GF-D8 (cell line): ENCODE data around the gene TTC24.

Source experiments
- DNase-seq: peaks from one replicate; lab custom pipeline; 2025; lab: John Stamatoyannopoulos, UW

Gene TTC24

DNA sequence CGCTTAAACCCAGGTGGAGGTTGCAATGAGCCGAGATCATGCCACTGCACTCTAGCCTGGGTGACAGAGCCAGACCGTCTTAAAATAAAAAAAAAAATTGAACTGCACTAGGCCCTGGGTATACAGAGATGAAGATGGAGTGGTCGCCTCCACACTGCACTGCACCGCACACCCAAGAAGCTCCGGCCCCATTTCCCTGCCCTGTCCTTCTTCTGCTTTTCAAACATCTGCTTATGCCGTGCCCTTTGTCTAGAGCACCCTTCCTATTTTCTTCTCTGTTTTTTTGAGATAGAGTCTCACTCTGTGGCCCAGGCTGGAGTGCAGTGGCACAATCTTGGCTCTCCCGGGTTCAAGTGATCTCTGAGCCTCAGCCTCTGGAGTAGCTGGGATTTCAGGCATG is 24.6 kb upstream of the TTC24 start:
- DNase-seq = no peak

- DNase-seq = no peak
These were observed 23.8 kb upstream of the TTC24 start for GRCh38 chr1:156555715-156556114.

- DNase-seq = no peak
These were observed 23.2 kb upstream of the TTC24 start for GRCh38 chr1:156556354-156556753.

GRCh38 chr1:156559086-156559796 is 20.3 kb upstream of the TTC24 start:
- no peak for DNase-seq

GRCh38 chr1:156559797-156560385 is 19.6 kb upstream of the TTC24 start:
- DNase-seq = no peak

DNA sequence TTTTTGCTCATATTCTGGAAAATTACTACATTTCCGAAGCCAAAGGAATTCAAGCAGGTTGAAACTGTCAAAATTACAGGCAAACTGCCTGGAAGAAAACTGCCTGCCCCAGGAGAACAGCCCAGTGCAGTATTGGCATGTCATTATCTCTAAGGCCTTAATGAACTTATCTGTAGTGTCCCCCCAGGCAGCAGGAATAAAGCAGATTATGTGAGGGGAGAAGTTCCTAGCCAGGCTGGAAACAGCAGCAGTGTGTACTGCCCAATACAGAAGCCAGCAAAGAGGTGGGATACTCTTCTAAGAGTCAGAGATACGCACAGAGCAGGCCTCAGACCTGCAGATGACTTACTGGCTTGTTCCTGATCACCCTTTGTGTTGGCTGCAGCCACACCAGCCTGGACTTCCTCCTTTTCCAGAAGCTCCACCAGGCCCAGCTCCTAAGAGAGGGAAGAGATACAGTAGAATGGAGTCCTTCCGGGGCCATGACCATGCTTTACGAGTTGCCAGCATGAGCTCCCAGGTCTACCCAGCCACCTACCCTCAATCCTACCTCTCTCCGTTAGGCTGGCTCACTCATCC is 18.8 kb upstream of the TTC24 start:
- no peak for DNase-seq

DNA sequence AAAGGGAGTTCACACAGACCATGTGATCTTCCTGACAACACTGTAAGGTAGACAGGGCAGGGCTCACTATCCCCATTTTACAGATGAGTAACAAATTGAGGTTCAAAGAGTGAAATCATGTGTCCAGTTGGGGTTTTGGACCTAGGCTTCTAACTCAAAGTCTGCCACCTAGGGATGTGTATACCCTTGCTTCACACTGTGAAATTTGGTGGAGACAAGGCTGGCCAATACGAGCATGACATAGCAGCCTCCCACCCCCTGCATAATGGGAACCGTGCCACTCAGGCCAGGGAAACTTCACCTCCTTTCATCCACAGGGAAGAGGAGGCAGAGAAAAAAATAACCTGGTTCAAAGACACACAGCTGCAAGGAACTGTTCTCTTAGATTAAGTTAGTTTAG is 14.0 kb upstream of the TTC24 start:
- DNase-seq = no peak

DNA sequence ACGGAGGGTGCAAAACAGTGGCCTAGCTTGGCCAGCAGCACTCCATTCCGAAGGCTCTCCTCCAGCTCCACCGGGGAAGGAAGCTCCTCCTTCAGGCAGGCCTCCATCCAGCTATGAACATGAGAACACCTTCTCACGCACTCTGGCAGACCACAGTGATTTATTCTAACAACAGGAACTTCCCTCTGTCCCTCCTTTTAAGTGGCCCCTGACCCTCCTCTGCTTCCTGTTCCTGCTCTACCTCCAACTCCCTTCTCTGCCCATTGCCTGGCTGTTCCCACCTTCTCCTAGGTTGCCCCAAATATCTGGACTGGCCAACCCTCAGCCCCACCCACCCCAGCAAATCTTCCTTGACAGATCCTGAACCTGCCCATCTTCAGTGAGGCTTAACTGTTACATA is 13.1 kb upstream of the TTC24 start:
- DNase-seq = no peak

GRCh38 chr1:156571261-156571852 is 8.2 kb upstream of the TTC24 start:
- DNase-seq = no peak

DNA sequence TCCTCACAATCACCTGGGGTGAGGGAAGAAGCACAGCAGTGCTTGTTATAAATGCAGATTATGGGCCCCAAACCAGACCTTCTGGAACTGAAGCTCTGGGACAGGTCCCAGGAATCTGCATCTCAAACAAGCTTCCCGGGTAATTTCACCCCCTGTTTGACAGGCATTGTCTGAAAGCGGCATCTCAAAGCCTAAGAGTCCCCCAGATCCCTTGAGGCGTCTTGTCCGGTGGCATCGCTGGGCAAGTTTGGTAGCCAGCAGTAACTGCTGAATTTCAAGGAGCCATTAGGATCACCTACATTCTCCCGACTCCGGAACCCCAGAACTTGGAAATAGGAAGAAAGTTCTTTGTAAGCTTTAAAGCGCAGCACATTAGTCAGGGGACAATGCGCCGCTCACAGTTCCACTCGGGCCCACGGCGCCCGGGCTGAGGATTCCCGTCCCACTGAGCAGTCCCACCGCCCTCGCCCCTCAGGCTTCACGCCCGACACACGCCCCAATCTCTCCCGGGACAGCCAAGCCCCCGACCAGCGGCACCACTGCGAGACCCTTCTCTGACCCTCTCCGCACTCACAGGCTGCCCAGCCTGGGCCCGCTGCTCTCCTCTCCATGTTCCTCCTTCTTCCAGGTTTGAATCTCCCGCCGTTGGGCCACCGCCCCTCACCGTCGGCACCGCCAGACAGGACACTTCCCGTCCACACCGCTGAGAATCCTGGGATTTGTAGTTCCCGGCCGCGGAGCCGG is 7.4 kb upstream of the TTC24 start, which contains the start of gene IQGAP3:
IQGAP3 (minus strand) TSS at position 647 of the 744 bp plus-strand sequence; CDS start at position 611, 36 bp downstream.
- peak; percentile 40 for DNase-seq

- no peak for DNase-seq
These were observed 6.9 kb upstream of the TTC24 start for GRCh38 chr1:156572663-156573018.

- no peak for DNase-seq
These were observed 5.4 kb upstream of the TTC24 start for GRCh38 chr1:156574039-156574633.

DNA sequence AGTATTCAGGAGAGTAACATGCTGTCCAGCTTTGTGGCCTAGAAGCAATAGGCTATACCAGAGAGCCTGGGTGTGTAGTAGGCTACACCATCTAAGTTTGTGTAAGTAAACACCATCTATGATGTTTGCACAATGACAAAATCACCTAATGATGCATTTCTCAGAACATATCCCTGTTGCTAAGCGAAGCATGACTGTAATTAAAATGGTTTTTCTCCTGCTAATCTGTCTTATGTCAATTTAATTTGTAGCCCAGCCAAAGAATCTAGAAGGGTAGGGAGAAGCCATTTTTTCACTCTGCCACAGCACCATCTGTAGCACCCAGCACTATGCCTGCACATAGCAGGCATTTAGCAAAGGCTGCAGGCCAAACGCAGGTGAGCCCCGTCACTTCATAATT is 2.0 kb upstream of the TTC24 start:
- DNase-seq = no peak

- DNase-seq = no peak
These were observed 1.5 kb upstream of the TTC24 start for GRCh38 chr1:156578055-156578454.

- DNase-seq = no peak
These were observed 2.3 kb downstream of the TTC24 start for GRCh38 chr1:156581661-156582387.

DNA sequence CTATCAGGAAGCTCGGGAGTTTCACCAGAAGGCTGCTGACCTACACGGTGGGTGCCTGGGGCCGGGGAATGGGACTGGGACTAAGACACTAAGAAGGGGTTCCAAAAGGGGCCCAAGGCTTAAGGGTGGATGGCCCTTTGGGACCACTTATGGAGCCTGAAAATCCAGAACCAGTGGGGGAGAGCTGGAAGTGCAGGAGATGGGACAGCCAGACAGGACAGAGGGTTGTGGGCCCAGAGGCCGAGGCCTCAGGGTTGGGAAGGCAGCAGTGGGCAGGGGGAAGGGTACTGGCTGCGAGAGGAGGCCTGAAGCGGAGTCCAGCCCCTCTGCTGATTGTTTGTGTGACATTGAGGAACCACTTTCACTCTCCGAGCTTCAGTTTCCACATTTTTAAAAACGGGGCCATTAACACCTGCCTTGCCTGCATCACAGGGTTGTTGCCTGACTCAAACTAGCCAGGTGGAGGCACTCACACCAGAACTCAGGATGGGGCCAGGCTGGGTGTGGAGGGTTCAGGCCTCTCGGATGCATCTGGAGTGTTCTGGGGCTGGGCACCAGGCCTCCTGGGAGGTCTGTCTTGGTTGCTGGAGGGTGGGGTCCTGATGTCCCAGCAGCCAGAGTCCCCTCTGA is 3.0 kb downstream of the TTC24 start:
- no peak for DNase-seq

GRCh38 chr1:156583821-156584622 is 4.5 kb downstream of the TTC24 start:
- DNase-seq = peak; percentile 45

DNA sequence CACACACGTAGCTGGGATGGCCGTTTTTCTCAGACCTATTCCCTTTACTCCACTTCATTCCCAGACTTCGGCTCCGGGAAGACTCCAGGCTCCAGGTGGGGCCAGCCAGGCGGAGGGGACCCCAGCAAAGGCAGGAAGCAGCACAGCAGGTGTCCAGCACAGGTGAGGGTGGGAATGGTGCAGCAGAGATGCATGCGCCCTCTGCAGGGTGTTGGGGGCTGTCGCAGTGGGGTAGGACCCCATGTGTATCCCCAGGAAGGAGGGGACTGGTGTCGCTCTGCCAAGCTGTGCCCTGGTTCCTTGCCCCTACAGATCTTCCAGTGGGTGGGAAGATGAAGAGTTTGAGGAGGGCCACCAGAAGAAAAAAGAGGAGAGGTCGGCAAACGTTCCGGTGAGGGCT is 5.3 kb downstream of the TTC24 start:
- no peak for DNase-seq

DNA sequence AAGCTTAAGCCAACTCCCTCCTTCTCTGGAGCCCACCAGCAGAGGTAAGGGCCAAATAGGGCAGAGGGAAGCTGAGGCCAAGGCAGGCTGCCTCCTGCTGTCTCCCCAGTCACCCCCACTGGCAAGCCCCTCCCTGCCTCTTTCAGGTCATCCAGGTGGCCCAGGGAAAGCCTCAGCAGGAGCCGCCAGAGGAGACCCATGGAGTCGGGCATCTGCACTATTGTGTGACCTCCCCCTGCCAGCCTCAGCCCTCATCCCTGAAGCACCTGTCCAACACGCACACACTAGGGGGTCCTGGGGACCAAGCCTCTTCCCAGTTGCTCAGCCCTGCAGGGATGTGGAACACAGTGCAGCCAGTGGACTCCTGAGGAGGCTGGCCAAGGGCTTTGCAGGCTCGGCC is 6.8 kb downstream of the TTC24 start:
- no peak for DNase-seq

DNA sequence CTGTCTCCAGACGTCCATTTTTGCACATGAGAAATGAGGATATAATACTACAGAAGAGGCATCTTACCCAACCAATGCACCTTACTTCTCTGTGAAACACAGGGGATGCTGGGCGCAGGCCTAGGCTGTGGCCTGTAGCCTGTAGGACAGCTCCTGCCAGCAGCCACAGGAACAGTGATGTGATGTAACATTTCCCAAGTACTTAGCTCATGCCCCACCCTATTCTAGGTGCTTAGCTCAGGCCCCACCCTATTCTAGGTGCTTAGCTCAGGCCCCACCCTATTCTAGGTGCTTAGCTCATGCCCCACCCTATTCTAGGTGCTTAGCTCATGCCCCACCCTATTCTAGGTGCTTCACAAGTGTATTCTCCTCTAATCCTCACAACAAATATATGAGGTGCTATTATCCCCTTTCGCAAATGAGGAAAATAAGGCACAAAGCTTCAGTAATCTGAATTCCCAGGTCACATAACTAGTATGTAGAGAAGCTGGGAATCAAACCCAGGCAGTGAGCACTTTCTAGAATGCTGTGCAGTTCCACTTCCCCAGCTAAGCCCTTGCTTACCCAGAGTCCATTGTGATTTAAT is 7.5 kb downstream of the TTC24 start:
- DNase-seq = no peak
